ENCODE measurements around the gene ZNF445.
"Not testable (repeated sequence)": the region's sequence is repeated elsewhere in the genome, so short reads cannot be mapped to it uniquely, and the experiment has no call there.

Gene ZNF445

DNA sequence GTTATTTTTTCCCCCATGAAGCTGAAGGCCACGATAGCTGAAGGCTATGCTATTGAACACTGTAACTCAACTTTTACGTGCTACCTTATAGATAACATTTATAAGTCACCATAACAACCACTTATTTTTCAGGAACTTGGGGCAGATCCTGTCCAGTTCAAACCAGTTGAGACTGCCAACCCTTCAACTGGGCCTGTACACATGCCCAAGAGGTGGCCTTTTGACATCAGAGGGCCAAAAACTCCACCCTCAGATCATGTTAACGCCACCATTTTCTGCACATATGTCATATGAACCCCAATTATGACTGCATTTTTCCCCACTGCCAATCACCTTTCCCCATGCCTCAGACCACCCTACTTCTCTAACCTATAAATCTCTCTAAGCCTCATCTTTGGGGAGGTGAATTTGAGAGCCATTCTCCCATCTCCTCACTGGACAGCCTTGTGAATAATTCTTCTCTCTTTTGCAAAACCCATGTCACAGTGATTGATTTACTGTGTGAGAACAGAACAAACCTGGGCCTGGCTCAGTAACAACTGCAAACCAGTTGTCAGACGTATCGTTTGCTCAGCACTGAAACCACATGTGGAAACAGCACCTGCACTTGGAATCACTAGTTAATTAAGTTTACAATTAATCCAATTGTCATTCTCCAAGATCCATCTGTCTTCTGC lies 42.5 kb downstream of the ZNF445 start:
- no peak for DNase-seq (ENCODE audit: low spot score)

DNA sequence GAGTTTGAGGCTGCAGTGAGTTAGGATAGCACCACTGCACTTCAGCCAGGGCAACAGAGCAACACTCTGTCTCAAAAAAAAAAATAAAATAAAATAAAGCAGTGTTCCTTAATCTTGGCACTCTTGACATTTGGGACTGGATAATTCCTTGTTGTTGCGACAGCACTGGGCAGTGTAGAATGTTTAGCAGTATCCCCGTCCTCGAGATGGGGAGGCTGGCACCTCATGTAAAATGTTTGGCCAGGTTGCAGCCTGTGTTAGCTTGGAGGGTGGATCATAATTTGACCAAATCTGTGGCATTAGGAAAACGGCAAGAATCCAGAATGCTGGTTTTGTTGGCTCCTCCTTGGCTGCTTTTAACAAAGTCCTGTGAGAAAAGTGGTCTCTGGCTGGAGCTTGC lies 47.0 kb downstream of the ZNF445 start:
- DNase-seq (ENCODE audit: low spot score), result no peak

DNA sequence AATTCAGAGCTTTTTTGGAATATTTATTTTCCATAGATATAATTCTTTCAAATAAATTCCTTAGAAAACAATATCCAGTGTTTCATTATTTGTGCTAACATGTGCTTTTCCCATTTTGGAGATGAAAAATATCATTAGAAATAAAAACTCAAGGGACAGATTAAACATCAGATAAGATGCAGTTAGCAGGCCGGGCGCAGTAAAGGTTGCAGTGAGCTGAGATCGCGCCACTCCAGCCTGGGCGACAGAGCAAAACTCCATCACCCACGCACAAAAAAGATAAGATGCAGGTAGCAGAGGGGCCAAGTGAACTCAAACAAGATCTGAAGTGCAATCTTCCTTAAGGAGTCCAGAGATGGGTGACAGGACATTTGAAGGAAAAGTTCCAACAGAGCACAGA lies 48.0 kb downstream of the ZNF445 start:
- DNase-seq (ENCODE audit: low spot score), result no peak

DNA sequence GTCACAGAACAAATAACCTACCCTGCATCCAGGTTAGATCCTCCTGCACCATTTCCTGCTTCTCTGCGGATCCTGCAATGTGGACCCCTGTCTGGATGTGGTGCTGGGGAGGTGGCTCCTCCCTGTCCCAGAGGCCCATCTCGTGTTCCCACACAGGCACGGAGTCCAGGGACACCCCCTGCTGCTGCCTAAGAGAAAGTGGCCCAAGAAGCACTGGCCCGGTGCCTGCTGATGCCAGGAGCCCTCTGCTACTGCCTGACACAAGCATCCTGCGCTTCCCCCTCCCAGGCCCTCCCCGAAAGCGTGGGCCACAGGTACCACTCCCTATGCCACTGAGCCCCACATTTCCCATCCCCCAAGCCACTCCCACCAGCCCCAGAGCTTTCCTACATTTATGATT lies 48.6 kb downstream of the ZNF445 start:
- no peak for DNase-seq (ENCODE audit: low spot score)

DNA sequence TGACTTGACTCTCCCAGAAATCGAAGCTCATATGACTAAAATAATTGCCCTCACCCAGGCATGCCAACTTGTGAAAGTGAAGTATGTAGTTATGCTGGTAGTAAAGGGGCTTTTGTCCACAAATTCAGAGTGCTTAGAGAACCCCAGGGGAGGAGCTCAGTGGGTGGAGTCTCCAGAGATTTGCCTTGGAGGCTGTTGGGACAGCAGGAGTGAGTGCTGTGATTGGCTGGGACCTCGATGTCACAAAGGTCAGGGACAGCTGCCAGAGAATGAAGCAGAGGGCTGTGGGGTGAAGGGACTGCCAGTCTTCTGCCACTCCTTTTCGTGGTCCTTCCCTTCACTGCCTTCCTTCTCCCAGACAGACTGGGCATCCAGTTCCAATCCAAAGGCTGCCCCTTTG lies 49.8 kb downstream of the ZNF445 start:
- no peak for DNase-seq (ENCODE audit: low spot score)

DNA sequence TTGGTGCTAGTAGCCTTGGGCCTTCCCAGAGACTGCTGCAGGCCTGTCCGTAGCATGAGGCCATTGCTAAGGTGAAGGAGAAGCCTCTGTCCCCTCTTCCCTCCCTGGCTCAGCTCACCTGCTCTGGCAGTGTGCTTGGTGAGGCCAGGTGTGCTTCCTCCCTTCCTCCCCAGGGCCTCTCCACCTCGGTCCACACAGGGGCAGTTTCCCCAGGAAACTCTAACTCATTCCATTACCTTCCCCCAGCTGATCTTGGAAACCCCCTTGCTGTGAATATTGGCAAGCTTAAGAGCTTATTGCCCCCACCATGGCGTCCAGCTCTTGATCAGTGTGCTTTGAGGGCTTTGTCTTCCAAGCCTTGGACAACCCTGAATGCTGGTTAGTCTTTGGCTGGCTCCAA lies 52.7 kb downstream of the ZNF445 start:
- no peak for DNase-seq (ENCODE audit: low spot score)

DNA sequence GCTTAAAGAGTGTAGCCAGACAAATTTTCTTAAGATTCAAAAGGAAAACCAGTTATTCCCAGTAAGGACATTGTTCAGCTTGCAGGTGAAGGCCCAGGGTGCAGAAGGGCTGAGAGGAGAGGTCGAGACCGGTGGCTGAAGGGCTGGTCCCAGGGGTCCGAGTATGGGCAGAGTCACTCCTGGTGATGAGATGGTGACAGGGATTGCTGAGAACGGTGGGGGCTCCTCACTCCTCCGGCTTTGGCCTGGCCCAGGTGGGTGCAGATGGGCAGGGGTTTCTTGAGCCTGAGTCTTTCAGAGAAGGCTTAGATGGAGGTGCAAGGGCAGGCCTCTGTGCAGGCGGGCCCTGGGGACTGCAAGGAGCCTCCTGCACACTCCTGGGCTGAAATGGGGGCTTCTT lies 56.2 kb downstream of the ZNF445 start:
- DNase-seq (ENCODE audit: low spot score), result no peak

DNA sequence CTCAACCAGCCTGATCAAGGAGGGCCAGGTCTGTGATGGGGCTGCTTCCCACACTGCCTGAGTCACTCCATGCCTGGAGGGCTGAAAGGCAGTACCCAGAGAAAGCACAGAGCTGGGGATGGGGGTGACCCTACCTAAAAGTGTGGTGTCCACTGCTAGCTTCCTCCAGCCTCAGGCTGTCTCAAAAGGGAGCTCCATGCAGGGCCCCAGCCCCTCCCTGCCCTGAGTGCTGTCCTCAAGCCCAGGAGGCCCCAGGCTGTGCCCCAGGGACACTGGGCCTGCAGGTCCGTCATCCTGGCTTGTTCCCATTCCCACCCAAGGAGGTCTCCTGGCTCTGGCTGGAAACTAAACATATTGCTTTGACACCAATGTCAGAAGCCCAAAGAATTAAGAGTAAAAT lies 56.8 kb downstream of the ZNF445 start:
- no peak for DNase-seq (ENCODE audit: low spot score)

DNA sequence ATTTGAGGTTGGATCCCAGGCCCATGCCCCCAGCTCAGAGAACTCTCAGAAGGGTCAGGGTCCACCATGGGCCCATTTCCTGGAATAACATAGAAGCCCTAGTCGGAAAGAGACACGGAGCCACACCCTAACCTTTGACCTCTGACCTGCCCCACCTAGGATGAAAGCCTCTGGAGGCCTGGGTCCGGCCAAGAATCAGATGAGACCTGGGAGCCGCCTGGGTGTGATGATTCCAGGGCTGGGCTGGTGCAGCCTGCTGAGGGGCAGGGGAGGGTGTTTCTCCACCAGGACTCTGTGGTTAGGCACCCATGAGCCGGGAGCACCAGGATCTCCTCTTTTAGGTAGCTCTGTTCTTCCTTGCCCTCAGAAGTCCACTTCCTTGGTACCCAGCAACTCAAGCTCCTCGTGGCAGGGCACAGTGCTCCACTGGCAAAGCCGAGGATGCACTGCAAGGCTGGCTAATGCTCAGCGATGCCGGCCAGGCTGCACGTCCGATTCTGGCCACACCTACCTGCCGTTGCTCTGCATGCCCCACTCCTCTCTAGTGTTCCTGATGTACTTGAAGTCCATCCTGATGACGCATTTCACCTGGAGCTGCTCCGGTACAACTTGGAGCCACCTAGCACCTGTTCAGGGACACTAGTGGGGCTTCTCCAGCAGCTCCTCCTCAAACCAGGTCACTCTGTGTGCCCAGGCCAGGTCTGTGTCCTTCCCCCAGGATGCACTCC lies 57.4 kb downstream of the ZNF445 start:
- no peak for DNase-seq (ENCODE audit: low spot score)

DNA sequence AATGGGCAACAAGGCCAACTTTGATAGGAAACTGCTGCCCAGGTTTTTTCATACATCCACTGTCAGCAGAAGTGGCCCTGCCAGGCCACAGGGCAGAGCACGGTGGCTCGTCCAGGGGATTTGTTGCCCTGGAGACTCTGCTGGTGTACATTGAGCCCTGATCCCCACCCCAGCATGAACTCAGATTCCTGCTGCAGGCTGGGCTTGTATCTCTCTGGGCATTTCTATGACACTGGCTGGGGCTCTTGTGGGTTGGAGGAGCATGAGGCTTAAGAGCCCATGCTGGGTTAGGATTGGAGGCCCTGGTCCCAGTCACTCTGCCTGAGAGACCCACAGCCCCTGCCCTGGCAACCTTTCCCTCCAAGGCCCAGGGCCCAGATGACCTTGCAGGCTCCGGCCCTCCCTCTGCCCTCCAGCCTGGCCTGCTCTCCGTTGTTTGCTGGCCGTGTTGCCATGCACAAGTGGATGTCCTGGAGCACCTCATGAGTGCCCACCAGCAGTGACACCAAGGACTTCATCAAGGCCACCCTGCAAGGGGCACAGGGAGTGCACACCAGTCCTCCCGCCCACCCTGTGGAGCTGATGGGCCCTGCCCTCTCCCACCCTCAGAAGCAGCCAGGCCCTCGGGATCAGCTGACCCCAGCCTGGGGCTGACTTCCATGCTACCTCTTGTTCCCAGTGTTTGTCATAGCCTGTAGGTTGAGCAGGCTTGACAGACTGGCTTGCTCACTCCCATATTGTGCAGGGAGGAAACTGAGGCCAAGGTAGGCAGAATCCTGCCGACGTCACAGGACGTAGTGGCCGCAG lies 58.2 kb downstream of the ZNF445 start:
- DNase-seq (ENCODE audit: low spot score), result no peak

DNA sequence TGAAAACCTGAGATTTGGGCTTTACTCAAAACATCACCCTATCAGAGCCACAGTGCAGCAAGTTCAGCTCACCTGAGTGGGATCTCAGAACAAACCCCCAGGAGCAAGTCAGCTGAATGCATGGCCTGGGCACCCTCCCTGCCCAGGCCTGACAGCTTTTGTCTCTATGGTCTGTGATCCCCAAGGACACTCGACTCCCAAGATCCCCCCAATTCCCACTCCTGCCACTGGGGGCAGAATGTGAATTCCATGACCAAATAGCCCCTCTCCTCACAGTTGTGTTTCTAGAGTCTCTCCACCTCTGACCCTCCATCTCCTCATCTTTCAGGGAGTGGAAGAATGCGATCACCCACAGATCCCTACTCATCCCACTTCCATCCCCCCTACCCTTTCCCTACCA lies 58.9 kb downstream of the ZNF445 start:
- no peak for DNase-seq (ENCODE audit: low spot score)

DNA sequence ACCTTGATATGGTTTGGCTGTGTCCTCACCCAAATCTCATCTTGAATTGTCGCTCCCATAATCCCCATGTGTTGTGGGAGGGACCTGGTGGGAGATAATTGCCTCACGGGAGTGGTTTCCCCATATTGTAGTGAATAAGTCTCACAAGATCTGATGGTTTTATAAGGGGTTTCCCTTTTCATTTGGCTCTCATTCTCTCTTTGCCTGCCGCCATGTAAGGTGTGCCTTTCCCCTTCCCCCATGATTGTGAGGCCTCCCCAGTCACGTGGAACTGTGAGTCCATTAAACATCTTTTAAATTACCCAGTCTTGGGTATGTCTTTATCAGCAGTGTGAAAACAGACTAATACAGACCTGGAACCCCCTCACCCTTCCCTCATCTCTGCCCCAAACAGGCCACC lies 59.4 kb downstream of the ZNF445 start:
- DNase-seq (ENCODE audit: low spot score), result not testable (repeated sequence)

DNA sequence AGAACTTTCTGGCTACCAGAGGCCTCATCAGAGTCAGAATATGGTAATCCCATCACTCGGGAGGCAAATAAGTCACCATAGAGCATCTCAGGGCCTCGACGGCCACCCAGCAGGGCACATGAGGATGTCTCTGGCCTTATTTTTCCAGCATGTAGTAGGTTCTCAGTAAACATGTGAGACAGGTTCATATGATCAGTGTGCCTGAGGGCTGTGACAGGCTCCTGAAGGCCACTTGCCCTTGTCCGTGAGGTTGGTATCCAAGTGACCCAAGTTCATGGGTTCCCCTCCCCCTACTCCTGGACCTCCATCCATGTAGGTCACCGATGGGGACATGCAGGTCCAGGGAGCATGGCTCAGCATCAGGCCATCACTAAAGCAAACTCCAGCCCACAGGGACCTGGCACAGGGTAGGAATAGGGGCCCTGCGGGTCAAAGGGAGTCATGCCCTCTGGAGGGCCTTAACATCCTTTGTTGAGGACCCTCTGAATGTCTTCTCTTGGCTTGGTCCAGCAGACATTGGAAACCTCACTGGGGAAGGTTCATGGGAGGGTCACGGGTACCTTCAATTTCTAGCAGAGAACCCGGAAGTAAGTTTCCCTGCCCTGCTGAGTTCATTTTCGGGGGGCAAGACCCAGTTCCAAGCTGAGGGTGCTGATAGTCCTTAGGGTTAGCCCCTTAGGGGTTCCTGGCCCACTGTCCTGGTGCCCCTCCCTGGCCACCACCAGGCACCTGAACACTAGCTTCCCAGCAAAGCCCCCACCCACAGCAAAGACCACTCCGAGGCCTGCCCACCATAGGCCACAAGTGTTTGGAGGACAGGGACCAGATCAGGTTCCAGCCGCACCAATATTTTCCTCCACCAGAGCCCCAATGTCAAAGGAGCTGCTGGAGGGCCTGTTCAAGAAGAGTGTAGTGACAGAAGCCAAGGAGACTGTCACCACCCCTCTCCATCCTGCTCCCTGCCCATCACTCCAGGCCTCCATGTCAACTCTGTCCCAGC lies 61.1 kb downstream of the ZNF445 start:
- DNase-seq (ENCODE audit: low spot score), result no peak

DNA sequence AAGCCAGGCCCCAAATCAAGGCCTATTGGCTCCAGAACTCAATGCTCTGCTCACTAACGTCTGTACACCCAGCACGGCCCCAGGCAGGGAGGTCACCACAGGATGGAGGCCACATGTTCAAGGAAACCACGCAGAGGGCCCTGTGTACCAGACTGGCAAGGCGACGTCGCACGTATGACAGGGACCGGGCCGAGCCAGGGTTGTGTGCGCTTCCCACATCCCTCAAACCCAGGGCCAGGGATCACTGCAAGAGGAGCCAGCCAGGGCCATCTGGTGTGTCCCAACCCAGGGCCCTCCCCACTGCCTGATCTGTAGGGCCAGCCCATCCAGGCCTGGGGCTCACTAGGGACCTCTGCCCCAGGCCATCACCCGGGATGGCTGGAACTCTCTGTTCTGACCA lies 62.0 kb downstream of the ZNF445 start:
- DNase-seq (ENCODE audit: low spot score), result no peak

DNA sequence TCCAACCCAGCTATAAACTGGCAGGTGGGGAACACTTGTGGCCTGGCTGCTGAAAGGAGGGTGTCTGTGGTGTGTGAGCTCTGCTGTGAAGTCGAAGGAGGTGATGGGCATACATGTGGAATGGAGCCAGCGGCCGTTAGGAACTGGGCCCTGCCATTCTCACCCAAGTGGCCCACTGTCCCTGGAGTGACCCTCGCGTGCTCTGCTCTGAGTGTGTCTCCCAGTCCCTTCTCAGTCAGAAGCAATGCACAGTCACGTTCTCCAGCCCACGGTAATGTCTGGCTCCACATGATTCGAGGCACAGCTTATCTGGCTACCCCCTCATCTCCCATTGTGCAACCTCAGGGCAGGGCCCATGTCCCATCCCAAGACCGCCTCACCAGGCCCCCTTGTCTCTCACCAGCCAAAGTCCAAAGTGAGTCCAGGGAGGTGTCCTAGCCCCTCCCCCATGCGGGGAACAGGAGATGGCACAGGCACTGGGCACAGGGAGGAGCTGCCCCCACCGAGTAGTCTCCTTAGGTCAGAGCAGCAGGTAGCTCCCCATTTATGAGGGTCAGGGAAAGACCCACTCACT lies 62.9 kb downstream of the ZNF445 start:
- DNase-seq (ENCODE audit: low spot score), result no peak

DNA sequence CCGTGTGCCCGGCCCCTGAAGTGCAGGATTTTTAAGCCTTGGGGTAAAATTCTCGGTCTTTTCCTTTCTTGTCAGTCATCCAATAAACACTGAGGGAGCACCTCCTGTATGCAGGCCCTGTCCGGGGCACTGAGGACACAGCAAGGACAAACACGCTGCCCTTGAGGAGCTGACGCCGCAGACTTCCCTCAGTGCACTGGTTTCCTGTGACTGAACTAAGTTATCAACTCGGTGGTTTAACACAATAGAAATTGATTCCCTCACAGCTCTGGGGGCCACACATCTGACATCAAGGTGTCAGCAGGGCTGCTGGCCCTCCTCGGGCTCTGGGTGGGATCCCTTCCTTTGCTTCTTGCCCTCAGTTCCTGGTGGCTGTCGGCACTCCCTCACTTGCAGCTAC lies 65.1 kb downstream of the ZNF445 start:
- no peak for DNase-seq (ENCODE audit: low spot score)

DNA sequence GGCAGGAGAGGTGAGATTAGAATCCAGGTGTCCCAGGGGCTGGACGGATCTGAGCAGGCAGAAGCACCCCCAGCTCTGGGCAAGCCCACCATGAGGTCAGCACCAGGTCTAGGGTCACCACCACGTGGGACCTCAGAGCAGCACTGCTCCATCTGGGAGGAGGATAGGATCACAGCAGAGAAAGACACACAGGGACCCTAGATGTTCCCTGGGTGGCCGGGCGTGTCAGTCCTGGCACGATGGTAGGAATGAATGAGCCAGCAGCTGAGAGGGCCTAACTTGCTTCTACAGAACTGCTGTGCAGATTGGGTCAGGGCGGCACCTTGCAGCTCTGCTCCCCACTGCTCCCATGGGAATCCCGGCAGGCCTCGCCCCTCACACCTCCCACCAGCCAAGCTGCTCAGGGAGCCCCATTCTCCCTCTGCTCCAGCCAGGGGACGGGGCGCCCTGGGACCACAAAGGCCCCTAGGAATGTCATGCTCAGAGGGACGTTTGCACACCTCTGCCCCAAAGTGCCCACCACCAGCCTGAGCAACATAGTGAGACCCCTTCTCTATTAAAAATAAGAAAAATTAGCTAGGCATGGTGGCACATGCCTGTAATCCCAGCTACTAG lies 66.3 kb downstream of the ZNF445 start:
- no peak for DNase-seq (ENCODE audit: low spot score)

DNA sequence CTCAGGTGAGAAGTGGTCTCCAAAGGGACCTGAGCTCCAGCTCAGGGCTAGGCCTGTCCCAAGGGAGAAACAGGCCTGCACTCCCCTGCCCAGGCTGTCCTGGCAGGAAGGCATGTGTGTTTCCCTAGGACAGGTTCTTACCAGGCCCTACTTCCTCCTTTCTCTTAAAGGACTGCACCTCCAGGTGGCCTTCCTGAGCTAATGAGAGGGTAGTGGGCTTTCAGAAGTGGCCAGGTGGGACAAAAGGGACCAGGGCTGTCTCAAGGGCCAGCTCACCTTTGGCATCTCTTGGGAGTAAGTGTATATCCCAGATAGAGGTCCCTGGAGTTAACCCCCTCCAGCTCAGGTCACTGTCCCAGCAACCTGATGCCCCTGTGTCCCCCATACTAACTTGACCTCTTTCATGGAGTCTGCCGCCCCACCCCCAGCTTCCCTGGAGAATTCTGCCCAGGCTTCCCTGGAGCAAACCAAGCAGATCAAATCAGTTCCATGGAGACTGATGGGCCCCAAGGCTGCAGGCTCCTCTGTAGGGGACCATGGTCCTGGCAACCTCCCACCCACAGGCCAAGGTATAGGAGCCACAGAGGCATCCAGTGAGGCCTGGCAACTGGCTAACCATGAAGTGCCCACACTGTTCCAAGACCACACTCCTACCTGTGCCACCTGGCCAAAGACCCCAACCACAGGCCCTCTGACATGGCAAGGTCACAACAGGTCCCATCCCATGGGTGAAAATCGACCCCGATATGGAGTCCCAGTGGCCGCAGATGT lies 67.6 kb downstream of the ZNF445 start:
- no peak for DNase-seq (ENCODE audit: low spot score)

DNA sequence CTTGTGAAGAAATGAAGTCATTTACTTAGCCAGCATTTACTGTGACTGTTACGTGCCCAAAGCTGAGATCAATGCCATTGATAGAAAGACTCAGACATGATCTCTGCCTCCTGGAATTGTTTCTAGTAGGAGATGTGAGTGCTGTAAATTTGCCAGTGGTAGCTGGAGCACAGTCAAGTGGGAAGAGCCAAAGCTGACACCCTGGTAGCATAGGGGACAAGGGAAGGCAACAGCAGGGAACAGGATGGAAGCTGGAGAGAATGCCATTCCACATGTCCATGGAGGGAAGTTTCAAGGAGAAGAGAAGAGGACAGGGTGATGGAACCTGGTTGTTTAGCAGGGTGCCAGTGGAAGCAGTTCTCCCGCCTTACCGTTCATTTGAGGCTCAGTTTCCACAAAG lies 74.9 kb downstream of the ZNF445 start:
- no peak for DNase-seq (ENCODE audit: low spot score)

DNA sequence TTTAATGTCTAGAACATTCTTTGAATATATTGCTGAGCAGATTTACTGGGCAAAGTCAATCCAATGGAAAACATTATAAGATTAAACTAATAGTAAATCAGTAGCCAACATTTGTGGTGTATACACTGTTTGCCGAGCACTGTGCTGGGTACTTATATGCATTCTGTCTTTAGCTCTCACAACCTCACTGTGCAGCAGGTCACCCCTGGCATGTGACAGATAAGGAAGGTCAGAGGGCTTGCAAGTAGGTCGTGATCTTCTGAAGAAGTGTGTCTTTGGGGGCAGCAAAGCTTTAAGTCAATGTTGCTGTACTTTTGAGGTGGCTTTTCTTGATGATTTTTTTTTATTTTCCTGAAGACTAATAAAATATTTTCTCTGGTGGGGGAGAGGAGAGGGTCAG lies 76.7 kb downstream of the ZNF445 start:
- DNase-seq (ENCODE audit: low spot score), result no peak
